ENCODE data around the gene SHOC2. TPM values are rescaled to one million over a fixed set of nuclear protein-coding genes. Genes with fewer than 3 reads are reported as not detected.

SHOC2 gene
- total RNA-seq, 1 donor from 2014 or later: 30.1 TPM

DNA sequence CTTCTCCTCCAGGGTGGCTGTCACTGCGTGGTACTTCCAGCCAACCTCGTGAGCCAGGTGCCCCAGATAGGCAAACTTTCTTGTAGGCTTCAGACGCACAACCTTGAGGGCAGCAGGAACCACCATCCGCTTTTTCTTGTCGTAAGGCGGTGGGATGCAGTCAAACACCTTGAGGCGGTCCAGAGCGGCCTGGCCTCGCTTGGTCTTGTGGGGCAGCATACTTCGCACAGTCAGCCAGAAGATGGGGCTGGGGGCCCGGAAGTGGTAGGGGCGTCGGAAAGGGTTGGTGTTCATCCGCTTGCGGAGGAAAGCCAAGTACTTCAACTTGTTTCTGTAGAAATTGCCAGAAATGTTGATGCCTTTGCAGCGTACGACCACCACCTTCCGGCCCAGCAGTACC is 17.4 kb downstream of the SHOC2 start:
- no peaks in the 10 kb centered on the region for H3K4me1 Mint-ChIP-seq
- no peak overlapping the region for H3K4me3 Mint-ChIP-seq
- H3K27me3 Mint-ChIP-seq (ENCODE audit: low read depth): no peaks in the 10 kb centered on the region
- peaks cover 7% of the 10 kb centered on the region for H3K36me3 Mint-ChIP-seq (ENCODE audit: low read depth)
- no peak for DNase-seq (ENCODE audit: low read depth, low spot score)
- peaks cover 3% of the 10 kb centered on the region for H3K9me3 Mint-ChIP-seq
- H3K27ac Mint-ChIP-seq (ENCODE audit: unreplicated experiment): no peak overlapping the region
- TF ChIP-seq, protein P1, sequence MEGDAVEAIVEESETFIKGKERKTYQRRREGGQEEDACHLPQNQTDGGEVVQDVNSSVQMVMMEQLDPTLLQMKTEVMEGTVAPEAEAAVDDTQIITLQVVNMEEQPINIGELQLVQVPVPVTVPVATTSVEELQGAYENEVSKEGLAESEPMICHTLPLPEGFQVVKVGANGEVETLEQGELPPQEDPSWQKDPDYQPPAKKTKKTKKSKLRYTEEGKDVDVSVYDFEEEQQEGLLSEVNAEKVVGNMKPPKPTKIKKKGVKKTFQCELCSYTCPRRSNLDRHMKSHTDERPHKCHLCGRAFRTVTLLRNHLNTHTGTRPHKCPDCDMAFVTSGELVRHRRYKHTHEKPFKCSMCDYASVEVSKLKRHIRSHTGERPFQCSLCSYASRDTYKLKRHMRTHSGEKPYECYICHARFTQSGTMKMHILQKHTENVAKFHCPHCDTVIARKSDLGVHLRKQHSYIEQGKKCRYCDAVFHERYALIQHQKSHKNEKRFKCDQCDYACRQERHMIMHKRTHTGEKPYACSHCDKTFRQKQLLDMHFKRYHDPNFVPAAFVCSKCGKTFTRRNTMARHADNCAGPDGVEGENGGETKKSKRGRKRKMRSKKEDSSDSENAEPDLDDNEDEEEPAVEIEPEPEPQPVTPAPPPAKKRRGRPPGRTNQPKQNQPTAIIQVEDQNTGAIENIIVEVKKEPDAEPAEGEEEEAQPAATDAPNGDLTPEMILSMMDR (conservative IDR thresholded peaks at IDR 0.05): no peak

DNA sequence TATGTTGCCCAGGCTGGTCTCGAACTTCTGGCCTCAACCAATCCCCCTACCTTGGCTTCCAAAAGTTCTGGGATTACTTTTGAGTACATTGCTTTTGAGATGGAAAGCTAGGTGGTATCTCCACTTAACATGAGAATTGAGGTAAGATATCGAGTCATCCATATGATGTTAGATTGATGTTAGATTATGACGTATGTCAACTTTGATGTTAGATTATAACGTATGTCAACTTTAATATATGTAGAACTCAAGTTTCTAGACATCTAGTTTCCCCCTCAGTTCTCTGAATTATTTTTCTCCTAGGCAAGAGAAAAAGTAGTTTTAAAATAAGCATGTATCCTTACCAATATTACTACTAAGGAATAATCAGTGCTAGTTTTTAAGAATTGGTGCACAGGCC is 20.0 kb downstream of the SHOC2 start:
- DNase-seq (ENCODE audit: low read depth, low spot score): no peak
- Mint-ChIP-seq H3K36me3 (ENCODE audit: low read depth) (peaks cover 25% of the 10 kb centered on the region), H3K4me1 (peaks cover 6% of the 10 kb centered on the region), H3K4me3 (no peak overlapping the region), H3K9me3 (peaks cover 13% of the 10 kb centered on the region), H3K27ac (ENCODE audit: unreplicated experiment) (no peak overlapping the region), H3K27me3 (ENCODE audit: low read depth) (no peaks in the 10 kb centered on the region)
- TF ChIP-seq, protein P1 (conservative IDR thresholded peaks at IDR 0.05): no peak

DNA sequence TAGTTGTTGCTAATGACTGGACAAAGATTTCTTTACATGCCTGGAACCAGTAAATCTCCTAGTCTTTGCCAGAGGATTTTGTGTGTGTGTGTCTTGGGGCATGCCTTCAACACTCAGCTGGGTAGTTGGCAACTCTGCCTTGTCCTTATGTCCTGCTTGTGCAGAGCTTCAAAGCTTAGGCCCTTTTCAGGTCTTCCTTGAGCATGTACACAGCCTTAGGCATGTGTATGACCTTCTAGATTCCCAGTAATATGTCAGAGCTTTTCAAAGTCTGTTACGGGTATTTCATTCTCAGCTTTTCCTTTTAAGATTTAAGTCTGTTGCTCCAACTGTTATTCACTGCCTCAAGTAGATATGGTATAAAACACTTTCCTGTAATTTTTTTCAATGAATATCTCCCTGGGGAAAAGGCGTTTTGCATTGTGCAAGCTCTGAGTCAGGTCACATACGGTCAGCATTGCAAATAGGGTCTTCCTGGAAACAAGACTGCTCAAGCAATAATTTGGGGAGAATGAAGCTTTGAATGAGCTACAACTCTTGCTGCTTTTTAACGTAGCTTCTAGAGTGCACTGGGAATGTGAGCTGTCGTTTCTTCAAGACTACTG is 25.5 kb downstream of the SHOC2 start:
- TF ChIP-seq, protein P1 (conservative IDR thresholded peaks at IDR 0.05): no peak
- H3K4me1 Mint-ChIP-seq: peaks cover 17% of the 10 kb centered on the region
- peaks cover 64% of the 10 kb centered on the region for H3K36me3 Mint-ChIP-seq (ENCODE audit: low read depth)
- H3K9me3 Mint-ChIP-seq: peaks cover 31% of the 10 kb centered on the region
- no peak for DNase-seq (ENCODE audit: low read depth, low spot score)
- no peak overlapping the region for H3K4me3 Mint-ChIP-seq
- no peaks in the 10 kb centered on the region for H3K27me3 Mint-ChIP-seq (ENCODE audit: low read depth)
- no peak overlapping the region for H3K27ac Mint-ChIP-seq (ENCODE audit: unreplicated experiment)

DNA sequence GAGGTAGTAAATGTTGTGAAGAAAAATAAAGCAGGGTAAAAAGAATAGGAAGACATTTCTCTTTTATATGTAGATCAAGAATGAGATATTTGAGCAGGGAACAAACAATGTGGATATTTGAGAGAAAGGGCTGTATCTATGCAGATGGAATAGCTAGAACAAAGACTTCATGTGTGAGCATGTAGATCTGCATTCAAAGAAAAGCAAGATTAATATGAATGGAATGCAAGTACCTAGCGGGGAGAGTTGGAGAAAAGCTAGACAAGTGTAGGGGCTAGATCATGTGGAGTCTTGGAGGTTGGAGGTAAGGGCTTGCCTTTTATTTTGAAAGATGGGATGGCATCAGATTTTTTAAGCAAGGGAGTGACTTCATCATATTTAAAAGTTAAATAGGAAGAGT is 27.1 kb downstream of the SHOC2 start:
- TF ChIP-seq, protein P1 (conservative IDR thresholded peaks at IDR 0.05): no peak
- H3K27me3 Mint-ChIP-seq (ENCODE audit: low read depth): no peaks in the 10 kb centered on the region
- H3K9me3 Mint-ChIP-seq: peaks cover 28% of the 10 kb centered on the region
- peaks cover 17% of the 10 kb centered on the region for H3K4me1 Mint-ChIP-seq
- H3K4me3 Mint-ChIP-seq: no peak overlapping the region
- no peak overlapping the region for H3K27ac Mint-ChIP-seq (ENCODE audit: unreplicated experiment)
- peaks cover 68% of the 10 kb centered on the region for H3K36me3 Mint-ChIP-seq (ENCODE audit: low read depth)
- no peak for DNase-seq (ENCODE audit: low read depth, low spot score)

DNA sequence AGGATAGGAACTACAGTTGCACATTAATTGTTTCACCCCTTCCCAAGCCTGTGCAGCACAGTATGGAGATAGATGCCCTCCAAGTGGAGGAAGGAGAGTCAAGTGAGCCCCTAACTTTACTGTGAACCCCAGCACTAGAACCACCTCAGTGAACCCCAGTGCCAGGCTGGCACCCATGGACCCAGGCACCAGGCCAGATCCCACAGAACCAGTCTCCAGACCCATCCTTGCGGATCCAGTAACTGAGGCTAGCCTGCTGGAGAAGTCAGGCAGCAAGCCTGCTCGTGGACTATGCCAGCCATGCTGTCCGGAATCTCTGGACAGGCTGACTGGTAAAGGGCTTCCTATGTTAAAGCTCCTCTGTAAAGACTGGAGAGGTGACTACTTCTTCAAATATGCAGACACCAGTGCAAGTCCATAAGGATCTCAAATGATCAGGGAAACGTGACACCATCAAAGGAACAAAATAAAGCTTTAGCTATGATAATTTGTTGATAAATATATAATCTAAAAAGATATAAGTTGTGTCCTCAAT is 27.7 kb downstream of the SHOC2 start:
- no peak for DNase-seq (ENCODE audit: low read depth, low spot score)
- peaks cover 17% of the 10 kb centered on the region for H3K4me1 Mint-ChIP-seq
- H3K27me3 Mint-ChIP-seq (ENCODE audit: low read depth): no peaks in the 10 kb centered on the region
- TF ChIP-seq, protein P1 (conservative IDR thresholded peaks at IDR 0.05): no peak
- no peak overlapping the region for H3K4me3 Mint-ChIP-seq
- peaks cover 69% of the 10 kb centered on the region for H3K36me3 Mint-ChIP-seq (ENCODE audit: low read depth)
- no peak overlapping the region for H3K27ac Mint-ChIP-seq (ENCODE audit: unreplicated experiment)
- H3K9me3 Mint-ChIP-seq: peaks cover 28% of the 10 kb centered on the region

All from neural crest cell (in vitro differentiated cells).